Mesothelial cell of epicardium (in vitro differentiated cells): ENCODE measurements around the gene PTPN13. TPM values are rescaled to one million over a fixed set of nuclear protein-coding genes. Genes with fewer than 3 reads are reported as not detected.
A peak's percentile ranks its signal among the peaks of the same experiment; 100 is the strongest.
"Not testable (repeated sequence)": the region's sequence is repeated elsewhere in the genome, so short reads cannot be mapped to it uniquely, and the experiment has no call there.

Experiments used
- DNase-seq, 2 experiments: peaks; one replicate each; pipeline ENCODE4 v3.0.0; 2021; ENCODE audit warnings: low spot score in 2 of 2; ENCODE audit not compliant: unreplicated experiment in 2 of 2
- H3K27ac Mint-ChIP-seq: 2 replicates; pipeline ENCODE4 v1.8.0; 2021; ENCODE audit warnings: mixed read lengths
- H3K27me3 Mint-ChIP-seq: 2 replicates; pipeline ENCODE4 v1.8.0; 2021; ENCODE audit warnings: low read depth, mixed read lengths
- H3K36me3 Mint-ChIP-seq: 2 replicates; pipeline ENCODE4 v1.8.0; 2021; ENCODE audit warnings: mixed read lengths
- H3K4me1 Mint-ChIP-seq: 2 replicates; pipeline ENCODE4 v1.8.0; 2021; ENCODE audit warnings: mixed read lengths
- H3K4me3 Mint-ChIP-seq: 2 replicates; pipeline ENCODE4 v1.8.0; 2021; ENCODE audit warnings: mild to moderate bottlenecking, moderate library complexity, mixed read lengths
- H3K9me3 Mint-ChIP-seq: 2 replicates; pipeline ENCODE4 v1.8.0; 2021; ENCODE audit warnings: mixed read lengths
- CTCF ChIP-seq: fragments of 200-600 bp; sonication (generic); IDR thresholded peaks from one replicate; pipeline ENCODE4 v1.5.0; 2021; ENCODE audit warnings: antibody characterized with exemption; ENCODE audit not compliant: unreplicated experiment
- total RNA-seq: library from RNA; stranded (reverse); gene quantifications from 3 replicates; pipeline ENCODE4 v1.2.1, GENCODE V29; 2021

Gene PTPN13
- total RNA-seq, 1 donor from 2014 or later: 45.4 TPM

DNA sequence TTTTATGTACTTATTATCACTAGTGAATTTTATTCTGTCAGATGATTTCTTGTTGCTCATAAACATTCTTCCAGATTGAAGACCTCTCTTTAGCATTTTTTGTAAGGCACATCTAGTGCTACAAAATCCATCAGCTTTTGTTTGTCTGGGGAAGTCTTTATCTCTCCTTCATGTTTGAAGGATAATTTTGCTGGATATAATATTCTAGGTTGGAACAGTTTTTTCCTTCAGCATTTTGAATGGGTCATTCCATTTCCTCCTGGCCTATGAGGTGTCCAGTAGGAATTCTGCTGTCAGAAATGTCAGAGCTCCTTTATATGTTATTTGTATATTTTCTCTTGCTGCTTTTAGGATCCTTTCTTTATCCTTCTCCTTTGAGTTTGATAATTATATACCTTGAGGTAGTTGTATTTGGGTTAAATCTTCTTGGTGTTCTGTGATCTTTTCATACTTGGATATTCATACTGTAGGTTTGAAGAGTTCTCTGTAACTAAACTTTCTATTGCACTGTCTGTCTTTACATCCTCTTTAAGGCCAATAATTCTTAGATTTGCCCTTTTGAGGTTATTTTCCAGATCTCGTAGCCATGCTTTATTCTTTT, 58.3 kb downstream of the PTPN13 start:
- H3K27me3 Mint-ChIP-seq: no peaks in the 10 kb centered on the region
- H3K4me3 Mint-ChIP-seq: no peak overlapping the region
- H3K4me1 Mint-ChIP-seq: no peaks in the 10 kb centered on the region
- peaks cover 73% of the 10 kb centered on the region for H3K9me3 Mint-ChIP-seq
- peaks cover 82% of the 10 kb centered on the region for H3K36me3 Mint-ChIP-seq
- no peak overlapping the region for H3K27ac Mint-ChIP-seq
- DNase-seq: no peak
- no peak for TF ChIP-seq CTCF

DNA sequence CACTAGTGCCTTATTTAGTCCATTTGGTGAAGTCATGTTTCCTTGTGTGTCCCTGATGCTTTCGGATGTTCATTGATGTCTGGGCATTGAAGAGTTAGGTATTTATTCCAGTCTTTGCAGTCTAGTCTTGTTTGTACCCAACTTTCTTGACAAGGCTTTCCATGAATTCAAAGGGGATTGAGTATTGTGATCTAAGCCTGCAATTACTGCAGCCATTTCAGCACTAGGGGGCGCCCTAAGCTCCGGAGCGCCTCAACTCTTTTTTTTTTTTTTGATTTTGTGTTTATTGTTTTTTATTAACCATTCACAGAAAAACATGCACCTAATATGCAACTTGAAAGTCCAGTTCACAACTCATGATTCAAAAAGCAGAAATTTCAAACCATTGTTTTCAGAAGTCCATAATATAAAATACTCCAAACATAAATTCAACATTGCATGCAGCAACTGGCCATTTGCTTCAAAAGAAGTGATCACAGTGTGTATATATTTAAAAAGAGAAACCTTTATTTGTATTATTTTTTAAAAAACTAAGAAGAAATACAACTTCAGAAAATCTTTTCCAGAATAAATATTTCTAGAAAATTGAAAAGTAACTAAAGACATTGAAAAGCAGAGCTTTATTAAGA, 59.2 kb downstream of the PTPN13 start:
- no peak overlapping the region for H3K27ac Mint-ChIP-seq
- no peak overlapping the region for H3K4me3 Mint-ChIP-seq
- no peak for DNase-seq
- peaks cover 83% of the 10 kb centered on the region for H3K36me3 Mint-ChIP-seq
- no peaks in the 10 kb centered on the region for H3K4me1 Mint-ChIP-seq
- peak; percentile 52 for TF ChIP-seq CTCF
- no peaks in the 10 kb centered on the region for H3K27me3 Mint-ChIP-seq
- peaks cover 71% of the 10 kb centered on the region for H3K9me3 Mint-ChIP-seq

DNA sequence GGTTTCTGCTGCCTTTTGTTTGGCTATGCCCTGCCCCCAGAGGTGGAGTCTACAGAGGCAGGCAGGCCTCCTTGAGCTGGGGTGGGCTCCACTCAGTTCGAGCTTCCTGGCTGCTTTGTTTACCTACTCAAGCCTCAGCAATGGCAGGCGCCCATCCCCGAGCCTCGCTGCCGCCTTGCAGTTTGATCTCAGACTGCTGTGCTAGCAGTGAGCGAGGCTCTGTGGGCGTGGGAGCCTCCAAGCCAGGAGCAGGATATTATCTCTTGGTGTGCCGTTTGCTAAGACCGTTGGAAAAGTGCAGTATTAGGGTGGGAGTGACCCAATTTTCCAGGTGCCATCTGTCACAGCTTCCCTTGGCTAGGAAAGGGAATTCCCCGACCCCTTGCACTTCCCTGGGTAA, 62.7 kb downstream of the PTPN13 start:
- H3K27ac Mint-ChIP-seq, DNase-seq, H3K4me3 Mint-ChIP-seq, H3K27me3 Mint-ChIP-seq, H3K4me1 Mint-ChIP-seq: not testable (repeated sequence)
- Mint-ChIP-seq H3K9me3 (peaks cover 42% of the 10 kb centered on the region), H3K36me3 (peaks cover 51% of the 10 kb centered on the region)

- no peak overlapping the region for H3K4me3 Mint-ChIP-seq
- TF ChIP-seq CTCF: no peak
- no peaks in the 10 kb centered on the region for H3K27me3 Mint-ChIP-seq
- no peak overlapping the region for H3K27ac Mint-ChIP-seq
- H3K9me3 Mint-ChIP-seq: peaks cover 37% of the 10 kb centered on the region
- DNase-seq: no peak
- H3K36me3 Mint-ChIP-seq: peaks cover 46% of the 10 kb centered on the region
- peaks cover 7% of the 10 kb centered on the region for H3K4me1 Mint-ChIP-seq
Observed at GRCh38 chr4:86657382-86657781, 63.3 kb downstream of the PTPN13 start.

DNA sequence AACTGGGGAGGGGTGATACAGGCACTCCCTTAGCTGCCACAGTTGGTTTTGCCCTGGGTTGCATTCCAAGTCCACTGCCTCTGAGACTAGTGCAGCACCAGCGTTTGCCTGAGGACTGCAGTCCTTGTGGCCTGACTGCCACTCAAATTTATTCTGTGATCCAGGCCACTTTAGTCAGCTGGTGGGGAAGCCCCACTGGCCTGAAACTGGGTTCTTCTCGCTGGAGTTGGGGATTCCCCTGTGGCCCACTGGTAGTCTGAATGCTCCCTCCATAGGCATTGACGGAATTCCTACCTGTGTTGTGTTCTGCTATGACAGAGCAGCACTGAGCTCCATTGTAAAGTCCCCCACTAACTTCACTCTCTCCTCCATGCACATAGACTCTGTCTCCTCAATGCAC, 63.8 kb downstream of the PTPN13 start:
- DNase-seq: no peak
- Mint-ChIP-seq H3K4me3 (no peak overlapping the region), H3K9me3 (peaks cover 32% of the 10 kb centered on the region), H3K27me3 (no peaks in the 10 kb centered on the region), H3K36me3 (peaks cover 41% of the 10 kb centered on the region), H3K27ac (no peak overlapping the region), H3K4me1 (peaks cover 7% of the 10 kb centered on the region)
- TF ChIP-seq CTCF: no peak

- Mint-ChIP-seq H3K4me1 (peaks cover 10% of the 10 kb centered on the region), H3K27ac (no peak overlapping the region), H3K9me3 (peaks cover 20% of the 10 kb centered on the region), H3K27me3 (no peaks in the 10 kb centered on the region), H3K4me3 (no peak overlapping the region), H3K36me3 (peaks cover 23% of the 10 kb centered on the region)
- no peak for DNase-seq
- TF ChIP-seq CTCF: no peak
Observed at GRCh38 chr4:86660401-86660800, 66.3 kb downstream of the PTPN13 start.
